Body of pancreas (tissue), 4 donors: ENCODE data around the gene MAP3K4.

Experiments used
- POLR2A ChIP-seq, 3 donors: fragments of 450-650 bp; IDR thresholded peaks; one replicate each; pipeline ENCODE4 v1.6.1; 2016; ENCODE audit warnings: antibody characterized with exemption in 3 of 3, mild to moderate bottlenecking in 2 of 3
- TF ChIP-seq, protein P1 (sequence below), 7 experiments: fragments of 450-650 bp in 4 of 7; fragments of 200-600 bp in 3 of 7; sonication (generic) in 3 of 7; IDR thresholded peaks; one replicate each; pipeline ENCODE4 v1.5.1; 2016 to 2019; ENCODE audit warnings: antibody characterized with exemption in 7 of 7

DNA sequence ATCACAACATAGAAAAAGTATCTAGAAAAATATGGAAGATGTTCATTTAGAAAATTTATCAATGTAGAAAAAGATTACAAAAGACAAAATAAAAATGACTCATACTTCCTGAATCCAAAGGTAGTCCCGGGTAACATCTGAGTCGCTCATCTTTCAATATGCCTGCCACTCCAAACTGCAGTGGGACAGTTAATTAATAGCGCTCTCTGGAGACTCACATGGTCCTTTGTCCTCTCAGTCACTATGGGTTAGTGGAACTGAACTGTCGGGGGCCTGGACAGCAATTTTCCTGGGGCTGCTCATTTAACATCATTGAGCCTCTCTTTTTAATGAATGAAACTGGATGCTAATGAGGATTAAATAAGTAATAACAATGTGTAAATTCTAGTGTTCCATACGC lies 103.4 kb downstream of the MAP3K4 start:
- TF ChIP-seq, protein P1, sequence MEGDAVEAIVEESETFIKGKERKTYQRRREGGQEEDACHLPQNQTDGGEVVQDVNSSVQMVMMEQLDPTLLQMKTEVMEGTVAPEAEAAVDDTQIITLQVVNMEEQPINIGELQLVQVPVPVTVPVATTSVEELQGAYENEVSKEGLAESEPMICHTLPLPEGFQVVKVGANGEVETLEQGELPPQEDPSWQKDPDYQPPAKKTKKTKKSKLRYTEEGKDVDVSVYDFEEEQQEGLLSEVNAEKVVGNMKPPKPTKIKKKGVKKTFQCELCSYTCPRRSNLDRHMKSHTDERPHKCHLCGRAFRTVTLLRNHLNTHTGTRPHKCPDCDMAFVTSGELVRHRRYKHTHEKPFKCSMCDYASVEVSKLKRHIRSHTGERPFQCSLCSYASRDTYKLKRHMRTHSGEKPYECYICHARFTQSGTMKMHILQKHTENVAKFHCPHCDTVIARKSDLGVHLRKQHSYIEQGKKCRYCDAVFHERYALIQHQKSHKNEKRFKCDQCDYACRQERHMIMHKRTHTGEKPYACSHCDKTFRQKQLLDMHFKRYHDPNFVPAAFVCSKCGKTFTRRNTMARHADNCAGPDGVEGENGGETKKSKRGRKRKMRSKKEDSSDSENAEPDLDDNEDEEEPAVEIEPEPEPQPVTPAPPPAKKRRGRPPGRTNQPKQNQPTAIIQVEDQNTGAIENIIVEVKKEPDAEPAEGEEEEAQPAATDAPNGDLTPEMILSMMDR (IDR thresholded peaks at IDR 0.05): no peak
- no peak for TF ChIP-seq POLR2A (IDR thresholded peaks at IDR 0.05)
